Nephron progenitor cell (in vitro differentiated cells): ENCODE results near the gene DPEP2NB.
"Not testable (repeated sequence)": the region's sequence is repeated elsewhere in the genome, so short reads cannot be mapped to it uniquely, and the experiment has no call there.

Experiments used
- DNase-seq: peaks from one replicate; pipeline ENCODE4 v3.0.0; 2021
- H3K27ac Mint-ChIP-seq: 2 replicates; pipeline ENCODE4 v1.8.0; 2021; ENCODE audit warnings: mild to moderate bottlenecking, moderate library complexity, mixed read lengths
- H3K27me3 Mint-ChIP-seq: 2 replicates; pipeline ENCODE4 v1.8.0; 2021; ENCODE audit warnings: mild to moderate bottlenecking, low read depth, mixed read lengths; ENCODE audit not compliant: poor library complexity
- H3K36me3 Mint-ChIP-seq: 2 replicates; pipeline ENCODE4 v1.8.0; 2021; ENCODE audit warnings: low read depth, mixed read lengths
- H3K4me1 Mint-ChIP-seq: 2 replicates; pipeline ENCODE4 v1.8.0; 2021; ENCODE audit warnings: mixed read lengths
- H3K4me3 Mint-ChIP-seq: 2 replicates; pipeline ENCODE4 v1.8.0; 2021; ENCODE audit warnings: mild to moderate bottlenecking, moderate library complexity, mixed read lengths
- H3K9me3 Mint-ChIP-seq: 2 replicates; pipeline ENCODE4 v1.8.0; 2021; ENCODE audit warnings: mild to moderate bottlenecking, moderate library complexity, mixed read lengths
- CTCF ChIP-seq: fragments of 200-600 bp; sonication (generic); IDR thresholded peaks from 2 replicates; pipeline ENCODE4 v1.5.0; 2021; ENCODE audit warnings: antibody characterized with exemption

The DPEP2NB gene

GRCh38 chr16:68022728-68023537, 7.2 kb upstream of the DPEP2NB start, which contains the start of the genes DDX28 and DUS2:
Gene DDX28 (minus strand): TSS chr16:68023232. CDS start chr16:68023202, 30 bp downstream.
Gene DUS2 (plus strand): TSS chr16:68023284. CDS start chr16:68038024, 14,740 bp downstream.
- no peak for TF ChIP-seq CTCF
- Mint-ChIP-seq H3K9me3 (no peaks in the 10 kb centered on the region), H3K27me3 (no peaks in the 10 kb centered on the region), H3K4me1 (peaks cover 27% of the 10 kb centered on the region), H3K27ac (peak within 1 kb of the TSS; percentile 99), H3K36me3 (peaks cover 33% of the 10 kb centered on the region), H3K4me3 (peak within 1 kb of the TSS; percentile 100)
- DNase-seq: peak; percentile 94

DNA sequence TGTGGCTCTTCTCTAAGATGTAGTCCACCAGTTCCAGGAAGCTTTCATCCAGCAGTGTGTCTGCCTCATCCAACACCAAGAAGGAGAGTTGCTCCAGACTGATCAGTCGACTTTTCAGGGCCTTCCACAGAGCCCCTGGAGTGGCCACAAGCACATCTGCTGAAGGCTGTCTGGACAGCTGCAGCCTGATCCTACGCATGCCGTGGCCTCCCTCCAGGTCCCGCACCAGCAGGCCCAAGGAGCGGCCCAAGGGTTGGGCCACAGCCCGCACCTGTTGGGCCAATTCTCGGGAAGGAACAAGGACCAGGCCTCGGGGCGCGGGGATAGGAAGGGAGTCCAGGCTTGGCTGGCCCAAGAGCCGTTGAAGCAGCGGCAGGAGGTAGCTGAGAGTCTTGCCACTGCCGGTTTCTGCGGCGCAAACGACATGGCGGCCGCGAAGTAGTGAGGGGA, 6.6 kb upstream of the DPEP2NB start:
- peak overlapping the region; percentile 100 for H3K4me3 Mint-ChIP-seq
- H3K27me3 Mint-ChIP-seq: no peaks in the 10 kb centered on the region
- H3K9me3 Mint-ChIP-seq: no peaks in the 10 kb centered on the region
- DNase-seq: no peak
- peaks cover 27% of the 10 kb centered on the region for H3K4me1 Mint-ChIP-seq
- peak overlapping the region; percentile 99 for H3K27ac Mint-ChIP-seq
- H3K36me3 Mint-ChIP-seq: peaks cover 27% of the 10 kb centered on the region
- no peak for TF ChIP-seq CTCF

- no peak for TF ChIP-seq CTCF
- Mint-ChIP-seq H3K9me3 (no peaks in the 10 kb centered on the region), H3K27ac (no peak overlapping the region), H3K27me3 (peaks cover 6% of the 10 kb centered on the region), H3K4me1 (peaks cover 27% of the 10 kb centered on the region), H3K4me3 (peak overlapping the region; percentile 100), H3K36me3 (peaks cover 20% of the 10 kb centered on the region)
- DNase-seq: no peak
Observed at GRCh38 chr16:68021490-68021889, 5.8 kb upstream of the DPEP2NB start.

DNA sequence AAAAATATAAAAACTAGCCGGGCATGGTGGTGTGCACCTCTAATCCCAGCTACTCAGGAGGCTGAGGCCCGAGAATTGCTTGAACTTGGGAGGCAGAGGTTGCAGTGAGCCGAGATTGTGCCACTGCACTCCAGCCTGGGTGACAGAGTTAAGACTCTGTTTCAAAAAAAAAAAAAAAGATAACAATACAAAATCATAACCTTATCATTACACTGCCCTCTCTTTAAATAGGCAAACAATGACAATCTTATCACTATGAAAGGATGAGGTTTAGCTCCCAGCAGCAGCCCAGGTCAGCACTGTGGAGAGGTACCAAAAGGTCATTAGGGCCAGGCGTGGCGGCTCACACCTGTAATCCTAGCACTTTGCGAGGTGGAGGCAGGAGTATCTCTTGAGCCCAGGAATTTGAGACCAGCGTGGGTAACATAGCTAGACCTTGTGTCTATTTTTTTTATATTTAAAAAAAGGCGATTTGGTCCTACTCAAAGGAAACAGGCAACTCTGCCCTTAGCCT, 3.5 kb upstream of the DPEP2NB start:
- H3K27me3 Mint-ChIP-seq: peaks cover 20% of the 10 kb centered on the region
- no peak for TF ChIP-seq CTCF
- no peak overlapping the region for H3K4me3 Mint-ChIP-seq
- H3K27ac Mint-ChIP-seq: no peak overlapping the region
- H3K36me3 Mint-ChIP-seq: peaks cover 11% of the 10 kb centered on the region
- H3K4me1 Mint-ChIP-seq: peaks cover 24% of the 10 kb centered on the region
- H3K9me3 Mint-ChIP-seq: no peaks in the 10 kb centered on the region
- no peak for DNase-seq

DNA sequence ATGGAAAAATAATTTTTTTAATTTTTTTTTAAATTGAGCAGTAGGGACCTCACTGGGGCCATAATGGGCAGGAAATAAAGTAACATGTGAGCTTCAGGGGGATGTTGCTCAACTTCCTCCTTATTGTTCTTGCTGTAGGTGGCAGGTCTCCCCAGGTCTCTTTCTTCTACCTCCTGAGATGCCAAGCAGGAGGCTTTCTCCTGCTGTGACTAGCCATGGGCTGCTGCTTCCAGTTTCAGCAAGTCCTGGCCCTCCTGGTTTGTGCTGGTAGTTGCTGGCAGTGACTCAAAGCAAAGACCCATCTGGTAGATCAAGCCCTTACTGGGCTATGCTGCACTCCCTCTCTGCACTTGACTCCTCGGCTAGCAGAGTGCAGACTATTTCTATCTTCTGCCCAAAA, 2.3 kb downstream of the DPEP2NB start:
- Mint-ChIP-seq H3K36me3 (no peaks in the 10 kb centered on the region), H3K27me3 (peaks cover 42% of the 10 kb centered on the region), H3K27ac (no peak overlapping the region), H3K4me3 (no peak overlapping the region), H3K4me1 (peaks cover 9% of the 10 kb centered on the region), H3K9me3 (no peaks in the 10 kb centered on the region)
- no peak for TF ChIP-seq CTCF
- no peak for DNase-seq

- H3K27me3 Mint-ChIP-seq: peaks cover 36% of the 10 kb centered on the region
- not testable (repeated sequence) for H3K36me3 Mint-ChIP-seq, DNase-seq, H3K27ac Mint-ChIP-seq, H3K9me3 Mint-ChIP-seq, H3K4me3 Mint-ChIP-seq
- H3K4me1 Mint-ChIP-seq: peaks cover 15% of the 10 kb centered on the region
Observed at GRCh38 chr16:68009872-68010271, 5.8 kb downstream of the DPEP2NB start.
